ENCODE data around the gene SEC14L6.

SEC14L6 gene

DNA sequence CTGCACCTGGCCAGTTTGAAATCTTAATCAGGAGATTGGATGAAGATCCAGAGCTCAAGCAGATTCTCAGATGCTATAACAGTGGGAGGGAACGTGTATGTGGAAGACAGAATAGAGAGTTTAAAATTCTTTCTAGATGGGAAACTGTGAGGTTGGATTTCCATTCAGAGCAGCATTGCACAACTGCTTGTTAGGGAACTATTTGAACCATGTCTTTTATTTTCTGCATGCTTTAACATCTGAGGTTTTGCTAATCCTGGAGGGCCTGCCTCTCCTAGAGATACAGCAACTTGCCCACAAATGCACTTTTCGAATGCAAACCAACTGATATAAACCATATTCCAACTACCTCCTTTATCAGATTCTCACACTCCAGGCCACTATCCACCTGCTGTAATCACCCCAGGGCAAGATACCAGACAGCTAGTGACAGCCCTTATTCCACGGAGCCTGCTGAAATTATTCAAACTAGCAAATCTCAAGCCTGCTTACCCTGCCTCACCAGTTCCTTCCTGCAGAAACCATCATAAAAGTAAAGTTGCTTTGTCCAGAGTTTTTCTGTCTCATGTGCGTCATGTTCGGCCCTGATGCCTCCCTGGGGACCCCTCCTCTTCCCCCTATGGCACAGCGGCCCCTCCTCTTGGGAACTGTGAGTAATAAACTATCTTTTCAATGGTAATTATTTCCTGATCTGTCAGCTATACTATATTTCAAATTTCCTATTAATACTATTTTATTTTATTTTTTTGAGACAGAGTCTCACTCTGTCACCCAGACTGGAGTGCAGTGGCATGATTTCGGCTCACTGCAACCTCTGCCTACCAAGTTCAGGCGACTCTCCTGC lies 22.7 kb downstream of the SEC14L6 start:
- TF ChIP-seq SNAI2 (CRISPR knock-in tag; IDR thresholded peaks at IDR 0.05), result no peak
- TF ChIP-seq, protein P1, sequence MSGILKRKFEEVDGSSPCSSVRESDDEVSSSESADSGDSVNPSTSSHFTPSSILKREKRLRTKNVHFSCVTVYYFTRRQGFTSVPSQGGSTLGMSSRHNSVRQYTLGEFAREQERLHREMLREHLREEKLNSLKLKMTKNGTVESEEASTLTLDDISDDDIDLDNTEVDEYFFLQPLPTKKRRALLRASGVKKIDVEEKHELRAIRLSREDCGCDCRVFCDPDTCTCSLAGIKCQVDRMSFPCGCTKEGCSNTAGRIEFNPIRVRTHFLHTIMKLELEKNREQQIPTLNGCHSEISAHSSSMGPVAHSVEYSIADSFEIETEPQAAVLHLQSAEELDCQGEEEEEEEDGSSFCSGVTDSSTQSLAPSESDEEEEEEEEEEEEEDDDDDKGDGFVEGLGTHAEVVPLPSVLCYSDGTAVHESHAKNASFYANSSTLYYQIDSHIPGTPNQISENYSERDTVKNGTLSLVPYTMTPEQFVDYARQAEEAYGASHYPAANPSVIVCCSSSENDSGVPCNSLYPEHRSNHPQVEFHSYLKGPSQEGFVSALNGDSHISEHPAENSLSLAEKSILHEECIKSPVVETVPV (CRISPR knock-in tag; IDR thresholded peaks at IDR 0.05), result no peak
- no peak for TF ChIP-seq TCF4 (CRISPR knock-in tag; IDR thresholded peaks at IDR 0.05; ENCODE audit: borderline replicate concordance)
- TF ChIP-seq, protein P2, sequence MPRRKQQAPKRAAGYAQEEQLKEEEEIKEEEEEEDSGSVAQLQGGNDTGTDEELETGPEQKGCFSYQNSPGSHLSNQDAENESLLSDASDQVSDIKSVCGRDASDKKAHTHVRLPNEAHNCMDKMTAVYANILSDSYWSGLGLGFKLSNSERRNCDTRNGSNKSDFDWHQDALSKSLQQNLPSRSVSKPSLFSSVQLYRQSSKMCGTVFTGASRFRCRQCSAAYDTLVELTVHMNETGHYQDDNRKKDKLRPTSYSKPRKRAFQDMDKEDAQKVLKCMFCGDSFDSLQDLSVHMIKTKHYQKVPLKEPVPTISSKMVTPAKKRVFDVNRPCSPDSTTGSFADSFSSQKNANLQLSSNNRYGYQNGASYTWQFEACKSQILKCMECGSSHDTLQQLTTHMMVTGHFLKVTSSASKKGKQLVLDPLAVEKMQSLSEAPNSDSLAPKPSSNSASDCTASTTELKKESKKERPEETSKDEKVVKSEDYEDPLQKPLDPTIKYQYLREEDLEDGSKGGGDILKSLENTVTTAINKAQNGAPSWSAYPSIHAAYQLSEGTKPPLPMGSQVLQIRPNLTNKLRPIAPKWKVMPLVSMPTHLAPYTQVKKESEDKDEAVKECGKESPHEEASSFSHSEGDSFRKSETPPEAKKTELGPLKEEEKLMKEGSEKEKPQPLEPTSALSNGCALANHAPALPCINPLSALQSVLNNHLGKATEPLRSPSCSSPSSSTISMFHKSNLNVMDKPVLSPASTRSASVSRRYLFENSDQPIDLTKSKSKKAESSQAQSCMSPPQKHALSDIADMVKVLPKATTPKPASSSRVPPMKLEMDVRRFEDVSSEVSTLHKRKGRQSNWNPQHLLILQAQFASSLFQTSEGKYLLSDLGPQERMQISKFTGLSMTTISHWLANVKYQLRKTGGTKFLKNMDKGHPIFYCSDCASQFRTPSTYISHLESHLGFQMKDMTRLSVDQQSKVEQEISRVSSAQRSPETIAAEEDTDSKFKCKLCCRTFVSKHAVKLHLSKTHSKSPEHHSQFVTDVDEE (CRISPR knock-in tag; IDR thresholded peaks at IDR 0.05), result no peak
- TF ChIP-seq, protein P3, sequence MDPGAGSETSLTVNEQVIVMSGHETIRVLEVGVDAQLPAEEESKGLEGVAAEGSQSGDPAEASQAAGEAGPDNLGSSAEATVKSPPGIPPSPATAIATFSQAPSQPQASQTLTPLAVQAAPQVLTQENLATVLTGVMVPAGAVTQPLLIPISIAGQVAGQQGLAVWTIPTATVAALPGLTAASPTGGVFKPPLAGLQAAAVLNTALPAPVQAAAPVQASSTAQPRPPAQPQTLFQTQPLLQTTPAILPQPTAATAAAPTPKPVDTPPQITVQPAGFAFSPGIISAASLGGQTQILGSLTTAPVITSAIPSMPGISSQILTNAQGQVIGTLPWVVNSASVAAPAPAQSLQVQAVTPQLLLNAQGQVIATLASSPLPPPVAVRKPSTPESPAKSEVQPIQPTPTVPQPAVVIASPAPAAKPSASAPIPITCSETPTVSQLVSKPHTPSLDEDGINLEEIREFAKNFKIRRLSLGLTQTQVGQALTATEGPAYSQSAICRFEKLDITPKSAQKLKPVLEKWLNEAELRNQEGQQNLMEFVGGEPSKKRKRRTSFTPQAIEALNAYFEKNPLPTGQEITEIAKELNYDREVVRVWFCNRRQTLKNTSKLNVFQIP (CRISPR knock-in tag; IDR thresholded peaks at IDR 0.05; ENCODE audit: borderline replicate concordance, low read depth), result no peak
- TF ChIP-seq RARB (CRISPR knock-in tag; IDR thresholded peaks at IDR 0.05), result no peak
- TF ChIP-seq BACH2 (CRISPR knock-in tag; IDR thresholded peaks at IDR 0.05; ENCODE audit: borderline replicate concordance), result no peak
- TF ChIP-seq ZFP3 (CRISPR knock-in tag; IDR thresholded peaks at IDR 0.05), result no peak
- no peak for TF ChIP-seq ESRRG (CRISPR knock-in tag; IDR thresholded peaks at IDR 0.05)
- TF ChIP-seq ARNTL (CRISPR knock-in tag; IDR thresholded peaks at IDR 0.05; ENCODE audit: borderline replicate concordance, low read depth), result no peak
- TF ChIP-seq ZNF70 (CRISPR knock-in tag; IDR thresholded peaks at IDR 0.05), result no peak
- no peak for TF ChIP-seq TOX (CRISPR knock-in tag; IDR thresholded peaks at IDR 0.05; ENCODE audit: borderline replicate concordance)
- no peak for TF ChIP-seq CSDC2 (CRISPR knock-in tag; IDR thresholded peaks at IDR 0.05)
- no peak for TF ChIP-seq ZC3H10 (CRISPR knock-in tag; IDR thresholded peaks at IDR 0.05)
- no peak for TF ChIP-seq GLIS3 (CRISPR knock-in tag; IDR thresholded peaks at IDR 0.05)
- TF ChIP-seq ZNF8 (CRISPR knock-in tag; IDR thresholded peaks at IDR 0.05), result no peak
- ATAC-seq, result no peak

DNA sequence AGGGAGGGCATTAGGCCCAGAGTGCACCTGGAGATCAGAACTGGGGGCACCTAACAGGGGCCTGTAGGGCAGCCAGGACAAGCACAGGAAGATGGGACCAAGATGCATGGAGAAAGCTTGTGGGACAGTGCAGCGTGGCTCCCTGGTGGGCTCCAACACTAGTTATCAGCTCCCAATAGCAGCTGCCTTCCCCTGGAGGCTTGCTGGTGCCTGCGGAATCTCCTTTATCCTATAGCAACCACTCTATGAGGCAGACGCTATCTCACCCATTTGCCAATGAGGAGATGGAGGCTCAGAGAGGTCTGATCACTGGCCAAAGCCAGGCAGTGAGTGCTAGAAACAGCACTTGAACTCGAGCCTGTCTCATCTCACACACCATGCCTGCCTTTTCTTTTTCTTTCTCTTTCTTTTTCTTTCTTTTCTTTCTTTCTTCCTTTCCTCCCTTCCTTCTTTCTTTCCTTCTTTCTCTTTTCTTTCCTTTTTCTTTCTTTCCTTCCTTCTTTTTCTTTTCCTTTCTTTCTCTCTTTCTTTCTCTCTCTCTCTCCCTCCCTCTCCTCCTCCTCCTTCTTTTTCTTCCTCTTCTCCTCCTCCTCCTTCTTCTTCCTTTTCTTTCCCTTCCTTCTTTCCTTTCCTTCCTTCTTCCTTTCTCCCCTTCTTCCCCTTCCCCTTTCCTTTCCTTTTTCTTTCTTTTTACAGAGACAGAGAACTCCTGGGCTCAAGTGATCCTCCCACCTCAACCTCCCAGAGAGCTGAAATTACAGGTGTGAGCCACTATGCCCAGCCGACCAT lies 25.0 kb downstream of the SEC14L6 start:
- ATAC-seq, result no peak
- TF ChIP-seq ARNTL (CRISPR knock-in tag; IDR thresholded peaks at IDR 0.05; ENCODE audit: borderline replicate concordance, low read depth), result no peak
- no peak for TF ChIP-seq ZFP3 (CRISPR knock-in tag; IDR thresholded peaks at IDR 0.05)
- TF ChIP-seq TOX (CRISPR knock-in tag; IDR thresholded peaks at IDR 0.05; ENCODE audit: borderline replicate concordance), result no peak
- TF ChIP-seq, protein P1 (CRISPR knock-in tag; IDR thresholded peaks at IDR 0.05), result no peak
- TF ChIP-seq, protein P2 (CRISPR knock-in tag; IDR thresholded peaks at IDR 0.05), result no peak
- TF ChIP-seq ZFP30 (CRISPR knock-in tag; IDR thresholded peaks at IDR 0.05), result no peak
- TF ChIP-seq, protein P3 (CRISPR knock-in tag; IDR thresholded peaks at IDR 0.05; ENCODE audit: borderline replicate concordance, low read depth), result no peak
- TF ChIP-seq TCF4 (CRISPR knock-in tag; IDR thresholded peaks at IDR 0.05; ENCODE audit: borderline replicate concordance), result no peak
- TF ChIP-seq BACH2 (CRISPR knock-in tag; IDR thresholded peaks at IDR 0.05; ENCODE audit: borderline replicate concordance), result no peak
- TF ChIP-seq, protein P4, sequence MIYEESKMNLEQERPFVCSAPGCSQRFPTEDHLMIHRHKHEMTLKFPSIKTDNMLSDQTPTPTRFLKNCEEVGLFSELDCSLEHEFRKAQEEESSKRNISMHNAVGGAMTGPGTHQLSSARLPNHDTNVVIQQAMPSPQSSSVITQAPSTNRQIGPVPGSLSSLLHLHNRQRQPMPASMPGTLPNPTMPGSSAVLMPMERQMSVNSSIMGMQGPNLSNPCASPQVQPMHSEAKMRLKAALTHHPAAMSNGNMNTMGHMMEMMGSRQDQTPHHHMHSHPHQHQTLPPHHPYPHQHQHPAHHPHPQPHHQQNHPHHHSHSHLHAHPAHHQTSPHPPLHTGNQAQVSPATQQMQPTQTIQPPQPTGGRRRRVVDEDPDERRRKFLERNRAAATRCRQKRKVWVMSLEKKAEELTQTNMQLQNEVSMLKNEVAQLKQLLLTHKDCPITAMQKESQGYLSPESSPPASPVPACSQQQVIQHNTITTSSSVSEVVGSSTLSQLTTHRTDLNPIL (CRISPR knock-in tag; IDR thresholded peaks at IDR 0.05; ENCODE audit: low read depth), result no peak
- no peak for TF ChIP-seq ZNF565 (CRISPR knock-in tag; conservative IDR thresholded peaks at IDR 0.05; ENCODE audit: low read depth)
- TF ChIP-seq ESRRG (CRISPR knock-in tag; IDR thresholded peaks at IDR 0.05), result no peak
- no peak for TF ChIP-seq ZC3H10 (CRISPR knock-in tag; IDR thresholded peaks at IDR 0.05)
- no peak for TF ChIP-seq RARB (CRISPR knock-in tag; IDR thresholded peaks at IDR 0.05)
- no peak for TF ChIP-seq PPARA (CRISPR knock-in tag; IDR thresholded peaks at IDR 0.05; ENCODE audit: borderline replicate concordance)
